Measurements from ENCODE around the gene DCC. TPM values are rescaled to one million over a fixed set of nuclear protein-coding genes. Genes with fewer than 3 reads are reported as not detected.

The DCC gene
- total and polyA plus RNA-seq, 2 donors (not counting 1 experiment from before 2014, with no cell fraction given), result not detected

- Histone ChIP-seq H3K9ac (ENCODE audit: low read length) (no peak overlapping the region), H3K4me1 (ENCODE audit: control insufficient read depth in 2 of 2, insufficient read depth in 2 of 2, low read length in 2 of 2) (no peaks in the 10 kb centered on the region), H3K9me3 (ENCODE audit: control extremely low read depth in 1 of 3, control insufficient read depth in 2 of 3, insufficient read depth in 1 of 3, low read length in 2 of 3) (no peaks in the 10 kb centered on the region), H3K4me2 (replicated peaks; ENCODE audit: low read depth, low read length, poor library complexity, severe bottlenecking) (no peak overlapping the region), H3K4me3 (ENCODE audit: control extremely low read depth in 1 of 5, extremely low read depth in 1 of 5, insufficient read depth in 1 of 5, low read depth in 2 of 5, low read length in 4 of 5) (no peak overlapping the region), H2AFZ (ENCODE audit: insufficient read depth, low read depth, low read length, poor library complexity, severe bottlenecking) (no peak overlapping the region), H3K27ac (ENCODE audit: low read length in 2 of 2) (no peak overlapping the region), H3K36me3 (replicated peaks in 1 of 2; ENCODE audit: control extremely low read depth in 1 of 2, control insufficient read depth in 1 of 2, extremely low read depth in 1 of 2, insufficient read depth in 2 of 2, low read length in 1 of 2) (no peaks in the 10 kb centered on the region), H3K79me2 (ENCODE audit: control insufficient read depth, insufficient read depth, low read length) (no peaks in the 10 kb centered on the region), H3K27me3 (replicated peaks in 1 of 4; ENCODE audit: control extremely low read depth in 1 of 4, control insufficient read depth in 3 of 4, insufficient read depth in 4 of 4, low read length in 3 of 4) (no peaks in the 10 kb centered on the region), H4K20me1 (ENCODE audit: control insufficient read depth, insufficient read depth, low read length, poor library complexity, severe bottlenecking) (no peaks in the 10 kb centered on the region)
- Mint-ChIP-seq H3K4me3 (no peak overlapping the region), H3K4me1 (no peaks in the 10 kb centered on the region), H3K9me3 (ENCODE audit: insufficient read depth) (peaks cover 4% of the 10 kb centered on the region), H3K27ac (no peak overlapping the region), H3K27me3 (no peaks in the 10 kb centered on the region)
- no peak for TF ChIP-seq CTCF (IDR thresholded peaks at IDR 0.05)
- TF ChIP-seq EZH2 (IDR thresholded peaks at IDR 0.05; ENCODE audit: borderline replicate concordance, insufficient read depth, low read depth, low read length, poor library complexity, severe bottlenecking), result no peak
- no peak for ATAC-seq (ENCODE audit: low read depth)
- WGBS (ENCODE audit: insufficient coverage), result 100% methylated on average over 1 of the region's 1 CpG
- ChIA-PET CTCF (no interaction called here), POLR2A (no interaction called here)
- intact Hi-C loops (cut with micrococcal nuclease), result no loop called here
- no peak for DNase-seq
Measured at GRCh38 chr18:53541924-53542323, 1201.9 kb downstream of the DCC start.

- DNase-seq (no peak), ATAC-seq (ENCODE audit: low read depth) (no peak)
- Histone ChIP-seq H3K27ac (ENCODE audit: low read length in 2 of 2) (no peak overlapping the region), H3K9ac (ENCODE audit: low read length) (no peak overlapping the region), H3K4me2 (replicated peaks; ENCODE audit: low read depth, low read length, poor library complexity, severe bottlenecking) (no peak overlapping the region), H3K79me2 (ENCODE audit: control insufficient read depth, insufficient read depth, low read length) (no peaks in the 10 kb centered on the region), H3K4me1 (ENCODE audit: control insufficient read depth in 2 of 2, insufficient read depth in 2 of 2, low read length in 2 of 2) (no peaks in the 10 kb centered on the region), H3K36me3 (replicated peaks in 1 of 2; ENCODE audit: control extremely low read depth in 1 of 2, control insufficient read depth in 1 of 2, extremely low read depth in 1 of 2, insufficient read depth in 2 of 2, low read length in 1 of 2) (no peaks in the 10 kb centered on the region), H3K4me3 (ENCODE audit: control extremely low read depth in 1 of 5, extremely low read depth in 1 of 5, insufficient read depth in 1 of 5, low read depth in 2 of 5, low read length in 4 of 5) (no peak overlapping the region), H2AFZ (ENCODE audit: insufficient read depth, low read depth, low read length, poor library complexity, severe bottlenecking) (no peak overlapping the region), H4K20me1 (ENCODE audit: control insufficient read depth, insufficient read depth, low read length, poor library complexity, severe bottlenecking) (no peaks in the 10 kb centered on the region), H3K27me3 (replicated peaks in 1 of 4; ENCODE audit: control extremely low read depth in 1 of 4, control insufficient read depth in 3 of 4, insufficient read depth in 4 of 4, low read length in 3 of 4) (no peaks in the 10 kb centered on the region), H3K9me3 (ENCODE audit: control extremely low read depth in 1 of 3, control insufficient read depth in 2 of 3, insufficient read depth in 1 of 3, low read length in 2 of 3) (no peaks in the 10 kb centered on the region)
- Mint-ChIP-seq H3K27me3 (no peaks in the 10 kb centered on the region), H3K4me1 (no peaks in the 10 kb centered on the region), H3K9me3 (ENCODE audit: insufficient read depth) (peaks cover 4% of the 10 kb centered on the region), H3K4me3 (no peak overlapping the region), H3K27ac (no peak overlapping the region)
- TF ChIP-seq CTCF (IDR thresholded peaks at IDR 0.05) (no peak), EZH2 (IDR thresholded peaks at IDR 0.05; ENCODE audit: borderline replicate concordance, insufficient read depth, low read depth, low read length, poor library complexity, severe bottlenecking) (no peak)
- intact Hi-C loops (cut with micrococcal nuclease), result no loop called here
- ChIA-PET CTCF (no interaction called here), POLR2A (no interaction called here)
Measured at GRCh38 chr18:53543711-53544110, 1203.7 kb downstream of the DCC start.

All from B cell (primary cell).